Esophagus muscularis mucosa (tissue), 3 donors: ENCODE results near the gene AMER3.

Experiments used
- POLR2A ChIP-seq: fragments of 450-650 bp; IDR thresholded peaks from one replicate; pipeline ENCODE4 v1.6.1; 2017; ENCODE audit warnings: antibody characterized with exemption, moderate library complexity, mild to moderate bottlenecking, low read depth
- POLR2AphosphoS5 ChIP-seq, 2 donors: sonication (generic); formaldehyde crosslinking; IDR thresholded peaks; one replicate each; pipeline ENCODE4 v1.6.1; 2017; ENCODE audit warnings: antibody characterized with exemption in 2 of 2
- TF ChIP-seq, protein P1 (sequence below), 3 experiments: fragments of 200-600 bp in 2 of 3; fragments of 450-650 bp in 1 of 3; sonication (generic) in 2 of 3; IDR thresholded peaks; one replicate each; pipeline ENCODE4 v1.5.1; 2017 to 2019; ENCODE audit warnings: antibody characterized with exemption in 3 of 3, mild to moderate bottlenecking in 2 of 3, moderate library complexity in 1 of 3

GRCh38 chr2:130814931-130815680 lies 59.8 kb downstream of the AMER3 start:
- TF ChIP-seq, protein P1, sequence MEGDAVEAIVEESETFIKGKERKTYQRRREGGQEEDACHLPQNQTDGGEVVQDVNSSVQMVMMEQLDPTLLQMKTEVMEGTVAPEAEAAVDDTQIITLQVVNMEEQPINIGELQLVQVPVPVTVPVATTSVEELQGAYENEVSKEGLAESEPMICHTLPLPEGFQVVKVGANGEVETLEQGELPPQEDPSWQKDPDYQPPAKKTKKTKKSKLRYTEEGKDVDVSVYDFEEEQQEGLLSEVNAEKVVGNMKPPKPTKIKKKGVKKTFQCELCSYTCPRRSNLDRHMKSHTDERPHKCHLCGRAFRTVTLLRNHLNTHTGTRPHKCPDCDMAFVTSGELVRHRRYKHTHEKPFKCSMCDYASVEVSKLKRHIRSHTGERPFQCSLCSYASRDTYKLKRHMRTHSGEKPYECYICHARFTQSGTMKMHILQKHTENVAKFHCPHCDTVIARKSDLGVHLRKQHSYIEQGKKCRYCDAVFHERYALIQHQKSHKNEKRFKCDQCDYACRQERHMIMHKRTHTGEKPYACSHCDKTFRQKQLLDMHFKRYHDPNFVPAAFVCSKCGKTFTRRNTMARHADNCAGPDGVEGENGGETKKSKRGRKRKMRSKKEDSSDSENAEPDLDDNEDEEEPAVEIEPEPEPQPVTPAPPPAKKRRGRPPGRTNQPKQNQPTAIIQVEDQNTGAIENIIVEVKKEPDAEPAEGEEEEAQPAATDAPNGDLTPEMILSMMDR (IDR thresholded peaks at IDR 0.05) = no peak
- TF ChIP-seq POLR2A = no peak
- no peak for TF ChIP-seq POLR2AphosphoS5 (IDR thresholded peaks at IDR 0.05)
